ENCODE measurements around the gene CREG2. TPM values are rescaled to one million over a fixed set of nuclear protein-coding genes. Genes with fewer than 3 reads are reported as not detected.
A peak's percentile ranks its signal among the peaks of the same experiment; 100 is the strongest.

The CREG2 gene
- polyA plus RNA-seq, 4 donors = under 0.01 to 6.8 (median 0.24) TPM; not detected in 1

- Histone ChIP-seq H3K4me3 (ENCODE audit: low read depth in 1 of 3, low read length in 3 of 3) (no peak overlapping the region), H3K27ac (ENCODE audit: low read depth in 1 of 3, low read length in 2 of 3) (no peak overlapping the region), H3K9me3 (ENCODE audit: control insufficient read depth in 2 of 2, insufficient read depth in 1 of 2, low read depth in 1 of 2, low read length in 1 of 2) (no peaks in the 10 kb centered on the region), H3K27me3 (ENCODE audit: control insufficient read depth in 3 of 3, insufficient read depth in 3 of 3, low read length in 3 of 3) (peaks cover 0 to 9% (median 0%) of the 10 kb centered on the region in 3 donors), H3K36me3 (ENCODE audit: control insufficient read depth in 3 of 3, insufficient read depth in 2 of 3, low read depth in 1 of 3, low read length in 3 of 3) (no peaks in the 10 kb centered on the region), H3K4me1 (ENCODE audit: control insufficient read depth in 3 of 3, insufficient read depth in 2 of 3, low read depth in 1 of 3, low read length in 2 of 3) (no peaks in the 10 kb centered on the region)
- FAIRE-seq (no peak), DNase-seq (peak in 1 of 2 donors; percentile 20)
- 38 to 56% (median 55%) methylated on average over 2 of the region's 2 CpGs for WGBS, 3 donors
Measured at GRCh38 chr2:101396316-101396717, 9.0 kb upstream of the CREG2 start.

- Histone ChIP-seq H3K4me1 (ENCODE audit: control insufficient read depth in 3 of 3, insufficient read depth in 2 of 3, low read depth in 1 of 3, low read length in 2 of 3) (no peaks in the 10 kb centered on the region), H3K9me3 (ENCODE audit: control insufficient read depth in 2 of 2, insufficient read depth in 1 of 2, low read depth in 1 of 2, low read length in 1 of 2) (no peaks in the 10 kb centered on the region), H3K36me3 (ENCODE audit: control insufficient read depth in 3 of 3, insufficient read depth in 2 of 3, low read depth in 1 of 3, low read length in 3 of 3) (no peaks in the 10 kb centered on the region), H3K4me3 (ENCODE audit: low read depth in 1 of 3, low read length in 3 of 3) (no peak overlapping the region), H3K27me3 (ENCODE audit: control insufficient read depth in 3 of 3, insufficient read depth in 3 of 3, low read length in 3 of 3) (peaks cover 0 to 11% (median 0%) of the 10 kb centered on the region in 3 donors), H3K27ac (ENCODE audit: low read depth in 1 of 3, low read length in 2 of 3) (no peak overlapping the region)
- FAIRE-seq (no peak), DNase-seq (no peak)
- 85 to 89% (median 87%) methylated on average over 6 of the region's 6 CpGs for WGBS, 3 donors
Measured at GRCh38 chr2:101395545-101396315, 8.4 kb upstream of the CREG2 start.

- 31 to 51% (median 35%) methylated on average over 4 of the region's 4 CpGs for WGBS, 3 donors
- no peak overlapping the region for H3K4me3 ChIP-seq (ENCODE audit: low read depth in 1 of 3, low read length in 3 of 3)
- H3K27me3 ChIP-seq (ENCODE audit: control insufficient read depth in 3 of 3, insufficient read depth in 3 of 3, low read length in 3 of 3) = peaks cover 9 to 51% (median 21%) of the 10 kb centered on the region in 3 donors
- H3K27ac ChIP-seq (ENCODE audit: low read depth in 1 of 3, low read length in 2 of 3) = no peak overlapping the region
- no peaks in the 10 kb centered on the region for H3K36me3 ChIP-seq (ENCODE audit: control insufficient read depth in 3 of 3, insufficient read depth in 2 of 3, low read depth in 1 of 3, low read length in 3 of 3)
- DNase-seq = no peak
- no peak for FAIRE-seq
- H3K4me1 ChIP-seq (ENCODE audit: control insufficient read depth in 3 of 3, insufficient read depth in 2 of 3, low read depth in 1 of 3, low read length in 2 of 3) = peaks cover 0 to 3% (median 0%) of the 10 kb centered on the region in 3 donors
- no peaks in the 10 kb centered on the region for H3K9me3 ChIP-seq (ENCODE audit: control insufficient read depth in 2 of 2, insufficient read depth in 1 of 2, low read depth in 1 of 2, low read length in 1 of 2)
Measured at GRCh38 chr2:101388232-101388631, 929 bp upstream of the CREG2 start.

DNA sequence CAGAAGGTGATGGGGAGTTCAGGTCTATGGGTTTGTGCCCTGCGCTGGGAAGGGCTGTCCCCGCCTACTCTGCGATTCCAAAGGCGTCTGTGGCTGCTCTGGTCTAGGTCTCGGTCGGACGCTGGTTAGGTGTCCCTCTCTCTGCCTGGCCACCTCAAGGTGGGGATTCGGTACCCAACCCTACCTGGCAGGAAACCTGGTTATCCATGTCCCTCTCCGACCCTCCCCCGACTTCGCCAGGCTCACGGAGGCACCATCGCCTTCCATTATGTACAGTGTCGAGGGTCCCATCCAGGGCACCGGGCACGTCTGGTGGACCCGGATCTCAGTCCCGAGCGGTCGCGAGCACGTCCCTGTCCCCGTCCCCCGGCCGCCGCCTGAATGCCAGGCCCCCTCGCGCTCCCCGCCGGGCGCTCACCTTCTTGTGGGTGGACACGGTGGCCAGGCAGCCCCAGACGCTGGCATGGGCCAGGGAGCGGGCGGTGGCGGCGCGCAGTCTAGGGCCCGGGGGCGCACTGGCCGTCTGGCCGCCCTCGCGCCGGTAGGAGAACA is 628 bp downstream of the CREG2 start:
- H3K9me3 ChIP-seq (ENCODE audit: control insufficient read depth in 2 of 2, insufficient read depth in 1 of 2, low read depth in 1 of 2, low read length in 1 of 2) = no peaks in the 10 kb centered on the region
- DNase-seq (no peak), FAIRE-seq (no peak)
- peaks cover 9 to 48% (median 22%) of the 10 kb centered on the region in 3 donors for H3K27me3 ChIP-seq (ENCODE audit: control insufficient read depth in 3 of 3, insufficient read depth in 3 of 3, low read length in 3 of 3)
- WGBS, 3 donors = 2 to 7% (median 4%) methylated on average over 45 of the region's 45 CpGs
- no peak overlapping the region for H3K27ac ChIP-seq (ENCODE audit: low read depth in 1 of 3, low read length in 2 of 3)
- peak overlapping the region in 2 of 3 donors; percentile 26 to 42 for H3K4me3 ChIP-seq (ENCODE audit: low read depth in 1 of 3, low read length in 3 of 3)
- H3K4me1 ChIP-seq (ENCODE audit: control insufficient read depth in 3 of 3, insufficient read depth in 2 of 3, low read depth in 1 of 3, low read length in 2 of 3) = peaks cover 0 to 3% (median 0%) of the 10 kb centered on the region in 3 donors
- H3K36me3 ChIP-seq (ENCODE audit: control insufficient read depth in 3 of 3, insufficient read depth in 2 of 3, low read depth in 1 of 3, low read length in 3 of 3) = no peaks in the 10 kb centered on the region

- DNase-seq (no peak), FAIRE-seq (no peak)
- WGBS, 3 donors = 69 to 76% (median 73%) methylated on average over 7 of the region's 7 CpGs
Measured at GRCh38 chr2:101383016-101383541, 4.2 kb downstream of the CREG2 start.

GRCh38 chr2:101382442-101382841 is 4.9 kb downstream of the CREG2 start:
- Histone ChIP-seq H3K27me3 (ENCODE audit: control insufficient read depth in 3 of 3, insufficient read depth in 3 of 3, low read length in 3 of 3) (peaks cover 7 to 33% (median 14%) of the 10 kb centered on the region in 3 donors), H3K36me3 (ENCODE audit: control insufficient read depth in 3 of 3, insufficient read depth in 2 of 3, low read depth in 1 of 3, low read length in 3 of 3) (no peaks in the 10 kb centered on the region), H3K27ac (ENCODE audit: low read depth in 1 of 3, low read length in 2 of 3) (no peak overlapping the region), H3K9me3 (ENCODE audit: control insufficient read depth in 2 of 2, insufficient read depth in 1 of 2, low read depth in 1 of 2, low read length in 1 of 2) (no peaks in the 10 kb centered on the region), H3K4me3 (ENCODE audit: low read depth in 1 of 3, low read length in 3 of 3) (no peak overlapping the region), H3K4me1 (ENCODE audit: control insufficient read depth in 3 of 3, insufficient read depth in 2 of 3, low read depth in 1 of 3, low read length in 2 of 3) (no peaks in the 10 kb centered on the region)
- DNase-seq = no peak
- FAIRE-seq = no peak
- WGBS, 3 donors = 80 to 89% (median 84%) methylated on average over 2 of the region's 2 CpGs

More at GRCh38 chr2:101383016-101383541, 4.2 kb downstream of the CREG2 start:
- Histone ChIP-seq H3K27me3 (ENCODE audit: control insufficient read depth in 3 of 3, insufficient read depth in 3 of 3, low read length in 3 of 3) (peaks cover 9 to 40% (median 19%) of the 10 kb centered on the region in 3 donors), H3K4me1 (ENCODE audit: control insufficient read depth in 3 of 3, insufficient read depth in 2 of 3, low read depth in 1 of 3, low read length in 2 of 3) (peaks cover 0 to 3% (median 0%) of the 10 kb centered on the region in 3 donors), H3K36me3 (ENCODE audit: control insufficient read depth in 3 of 3, insufficient read depth in 2 of 3, low read depth in 1 of 3, low read length in 3 of 3) (no peaks in the 10 kb centered on the region), H3K4me3 (ENCODE audit: low read depth in 1 of 3, low read length in 3 of 3) (no peak overlapping the region), H3K9me3 (ENCODE audit: control insufficient read depth in 2 of 2, insufficient read depth in 1 of 2, low read depth in 1 of 2, low read length in 1 of 2) (no peaks in the 10 kb centered on the region), H3K27ac (ENCODE audit: low read depth in 1 of 3, low read length in 2 of 3) (no peak overlapping the region)

DNA sequence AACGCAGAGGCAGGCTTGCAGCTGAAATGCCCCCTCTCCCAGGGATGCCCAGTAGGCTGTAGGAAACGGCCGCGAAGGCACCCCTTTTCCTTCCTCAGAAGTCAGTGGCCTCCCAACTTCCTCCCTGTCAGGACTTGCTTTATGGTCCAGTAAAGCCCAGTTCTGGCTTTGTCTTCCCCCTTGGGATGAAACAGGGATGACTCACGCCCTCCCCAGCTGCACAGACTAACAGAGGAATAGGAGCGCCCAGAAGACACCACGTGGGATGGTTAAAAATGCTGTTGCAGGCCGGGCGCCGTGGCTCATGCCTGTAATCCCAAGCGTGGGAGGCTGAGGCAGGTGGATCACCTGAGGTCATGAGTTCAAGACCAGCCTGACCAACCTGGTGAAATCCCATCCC is 6.9 kb downstream of the CREG2 start:
- Histone ChIP-seq H3K4me1 (ENCODE audit: control insufficient read depth in 3 of 3, insufficient read depth in 2 of 3, low read depth in 1 of 3, low read length in 2 of 3) (no peaks in the 10 kb centered on the region), H3K9me3 (ENCODE audit: control insufficient read depth in 2 of 2, insufficient read depth in 1 of 2, low read depth in 1 of 2, low read length in 1 of 2) (no peaks in the 10 kb centered on the region), H3K27ac (ENCODE audit: low read depth in 1 of 3, low read length in 2 of 3) (no peak overlapping the region), H3K36me3 (ENCODE audit: control insufficient read depth in 3 of 3, insufficient read depth in 2 of 3, low read depth in 1 of 3, low read length in 3 of 3) (no peaks in the 10 kb centered on the region), H3K4me3 (ENCODE audit: low read depth in 1 of 3, low read length in 3 of 3) (no peak overlapping the region), H3K27me3 (ENCODE audit: control insufficient read depth in 3 of 3, insufficient read depth in 3 of 3, low read length in 3 of 3) (peaks cover 0 to 21% (median 6%) of the 10 kb centered on the region in 3 donors)
- DNase-seq = no peak
- 72 to 88% (median 85%) methylated on average over 11 of the region's 11 CpGs for WGBS, 3 donors
- FAIRE-seq = no peak

- Histone ChIP-seq H3K36me3 (ENCODE audit: control insufficient read depth in 3 of 3, insufficient read depth in 2 of 3, low read depth in 1 of 3, low read length in 3 of 3) (no peaks in the 10 kb centered on the region), H3K4me3 (ENCODE audit: low read depth in 1 of 3, low read length in 3 of 3) (no peak overlapping the region), H3K9me3 (ENCODE audit: control insufficient read depth in 2 of 2, insufficient read depth in 1 of 2, low read depth in 1 of 2, low read length in 1 of 2) (no peaks in the 10 kb centered on the region), H3K27me3 (ENCODE audit: control insufficient read depth in 3 of 3, insufficient read depth in 3 of 3, low read length in 3 of 3) (peaks cover 0 to 10% (median 2%) of the 10 kb centered on the region in 3 donors), H3K27ac (ENCODE audit: low read depth in 1 of 3, low read length in 2 of 3) (no peak overlapping the region), H3K4me1 (ENCODE audit: control insufficient read depth in 3 of 3, insufficient read depth in 2 of 3, low read depth in 1 of 3, low read length in 2 of 3) (no peaks in the 10 kb centered on the region)
- 93 to 97% (median 97%) methylated on average over 2 of the region's 2 CpGs for WGBS, 3 donors
- no peak for DNase-seq
- FAIRE-seq = no peak
Measured at GRCh38 chr2:101379091-101379490, 8.2 kb downstream of the CREG2 start.
